Stimulated activated CD4-positive, alpha-beta T cell treated with anti-CD3 and anti-CD28 coated beads, Interleukin-1b, Interleukin-23, amount 100 ng/mL, for 48 hours (primary cell): ENCODE measurements around the gene KCTD8.

Source experiments
- DNase-seq: peaks from one replicate; pipeline ENCODE4 v3.0.0-alpha.2; 2020

Gene KCTD8

GRCh38 chr4:44160776-44161367 is 287.7 kb downstream of the KCTD8 start:
- DNase-seq = no peak

- DNase-seq = no peak
Measured at GRCh38 chr4:44159991-44160390, 288.6 kb downstream of the KCTD8 start.

- DNase-seq = no peak
Measured at GRCh38 chr4:44157611-44158277, 290.9 kb downstream of the KCTD8 start.

- DNase-seq = no peak
Measured at GRCh38 chr4:44150091-44150576, 298.5 kb downstream of the KCTD8 start.

- DNase-seq = no peak
Measured at GRCh38 chr4:44149282-44149681, 299.3 kb downstream of the KCTD8 start.

- DNase-seq = no peak
Measured at GRCh38 chr4:44147571-44148075, 301.0 kb downstream of the KCTD8 start.

GRCh38 chr4:44146516-44146915 is 302.1 kb downstream of the KCTD8 start:
- no peak for DNase-seq

DNA sequence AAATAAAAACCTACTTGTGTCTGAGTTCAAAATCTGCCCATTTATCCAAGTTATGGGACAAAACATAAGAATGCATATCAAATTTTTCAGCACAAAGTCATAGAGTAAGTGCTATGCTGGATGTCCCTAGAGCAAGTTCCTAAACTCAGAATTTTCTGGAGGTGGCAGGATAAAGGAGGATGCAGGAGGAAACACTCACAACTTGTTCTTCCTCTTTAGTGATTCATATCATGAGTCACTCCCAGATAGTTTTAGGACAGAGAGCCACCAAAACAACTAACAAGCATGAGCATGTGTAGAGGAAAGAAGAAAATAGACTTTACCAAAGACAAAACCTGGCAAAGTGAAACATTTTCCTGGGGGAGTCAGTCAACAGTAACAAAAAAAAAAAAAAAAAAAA is 302.7 kb downstream of the KCTD8 start:
- no peak for DNase-seq

DNA sequence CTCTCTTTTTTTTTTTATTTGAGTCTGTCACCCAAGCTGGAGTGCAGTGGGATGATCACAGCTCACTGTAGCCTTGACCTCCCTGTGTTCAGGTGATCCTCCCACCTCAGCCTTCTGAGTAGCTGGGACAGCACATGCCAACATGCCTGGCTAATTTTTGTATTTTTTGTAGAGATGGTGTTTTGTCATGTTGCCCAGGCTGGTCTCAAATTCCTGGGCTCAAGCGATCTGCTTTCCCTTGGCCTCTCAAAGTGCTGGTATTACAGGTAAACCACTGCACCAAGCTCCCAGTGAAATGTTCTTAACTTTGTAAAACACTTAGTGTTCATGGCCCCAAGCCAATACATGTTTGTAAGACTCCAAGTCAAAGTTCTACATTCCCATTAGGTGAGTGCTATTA is 316.1 kb downstream of the KCTD8 start:
- no peak for DNase-seq
